ENCODE data around the gene PLTP.

- TF ChIP-seq CTCF (IDR thresholded peaks at IDR 0.05; ENCODE audit: insufficient read depth, low read length, poor library complexity, severe bottlenecking) = no peak
- no peak for TF ChIP-seq EZH2phosphoT487 (conservative IDR thresholded peaks at IDR 0.05; ENCODE audit: low read length)
Observed at GRCh38 chr20:45890077-45890984, 21.6 kb downstream of the PLTP start.

All from SU-DHL-6 (cell line).